Measurements from ENCODE around the gene ITIH2. TPM values are rescaled to one million over a fixed set of nuclear protein-coding genes. Genes with fewer than 3 reads are reported as not detected.

Gene ITIH2
- total RNA-seq, 2 experiments from 2014 or later, result not detected

- CTCF ChIA-PET (ENCODE audit: unreplicated experiment), result no interaction called here
- BruUV-seq (replicated peaks), result no TSS peak
These were observed 64.1 kb downstream of the ITIH2 start for GRCh38 chr10:7767209-7767608.

DNA sequence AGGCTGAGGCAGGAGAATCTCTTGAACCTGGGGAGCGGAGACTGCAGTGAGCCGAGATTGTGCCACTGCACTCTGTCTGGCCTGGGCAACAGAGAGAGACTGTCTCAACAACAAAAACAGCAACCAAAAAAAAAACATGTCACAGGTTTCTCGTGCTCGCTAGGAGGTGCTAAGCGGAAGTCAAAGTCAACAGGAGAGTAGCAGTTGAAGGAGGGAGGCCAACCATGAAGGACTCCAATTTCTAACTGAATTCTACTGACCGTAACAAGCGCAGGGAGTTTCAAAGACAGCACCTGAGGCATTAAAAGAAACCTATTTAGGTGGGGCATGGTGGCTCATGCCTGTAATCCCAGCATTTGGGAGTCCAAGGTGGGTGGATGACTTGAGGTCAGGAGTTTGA, 65.3 kb downstream of the ITIH2 start:
- no peak overlapping the region for H3K4me3 ChIP-seq (ENCODE audit: low read depth, low read length, poor library complexity, severe bottlenecking)
- H3K4me1 ChIP-seq (ENCODE audit: insufficient read depth, low read length, poor library complexity, severe bottlenecking), result no peaks in the 10 kb centered on the region
- ChIA-PET POLR2A (no interaction called here), CTCF (ENCODE audit: unreplicated experiment) (no interaction called here)
- H2AFZ ChIP-seq (ENCODE audit: low read length), result no peak overlapping the region
- H3K27ac ChIP-seq (ENCODE audit: low read depth, low read length, poor library complexity, severe bottlenecking), result no peak overlapping the region
- no peaks in the 10 kb centered on the region for H3K9me3 ChIP-seq (ENCODE audit: low read length)
- H3K9me2 ChIP-seq (ENCODE audit: insufficient read depth, low read length), result no peaks in the 10 kb centered on the region
- no peaks in the 10 kb centered on the region for H3K79me2 ChIP-seq (ENCODE audit: insufficient read depth, low read depth, low read length)
- no peaks in the 10 kb centered on the region for H4K20me1 ChIP-seq (ENCODE audit: insufficient read depth, low read length)
- H3K36me3 ChIP-seq (ENCODE audit: insufficient read depth, low read length), result peaks cover 87% of the 10 kb centered on the region
- TF ChIP-seq CTCF (conservative IDR thresholded peaks at IDR 0.05; ENCODE audit: low read length), result no peak
- TF ChIP-seq EZH2phosphoT487 (IDR thresholded peaks at IDR 0.05; ENCODE audit: borderline replicate concordance, low read depth, low read length), result no peak
- intact Hi-C loops (cut with micrococcal nuclease; ENCODE audit: unreplicated experiment), result no loop called here
- H3K4me2 ChIP-seq (ENCODE audit: low read length), result no peak overlapping the region
- no TSS peak for BruUV-seq (replicated peaks)
- no peak for DNase-seq (ENCODE audit: low spot score)

More at GRCh38 chr10:7767209-7767608, 64.1 kb downstream of the ITIH2 start:
- Histone ChIP-seq H3K79me2 (ENCODE audit: insufficient read depth, low read depth, low read length) (no peaks in the 10 kb centered on the region), H2AFZ (ENCODE audit: low read length) (no peak overlapping the region), H3K9me2 (ENCODE audit: insufficient read depth, low read length) (no peaks in the 10 kb centered on the region), H3K9me3 (ENCODE audit: low read length) (no peaks in the 10 kb centered on the region), H3K4me3 (ENCODE audit: low read depth, low read length, poor library complexity, severe bottlenecking) (no peak overlapping the region), H3K27ac (ENCODE audit: low read depth, low read length, poor library complexity, severe bottlenecking) (no peak overlapping the region), H3K4me2 (ENCODE audit: low read length) (no peak overlapping the region), H4K20me1 (ENCODE audit: insufficient read depth, low read length) (no peaks in the 10 kb centered on the region), H3K4me1 (ENCODE audit: insufficient read depth, low read length, poor library complexity, severe bottlenecking) (no peaks in the 10 kb centered on the region), H3K36me3 (ENCODE audit: insufficient read depth, low read length) (peaks cover 88% of the 10 kb centered on the region)
- DNase-seq (ENCODE audit: low spot score), result no peak
- intact Hi-C loops (cut with micrococcal nuclease; ENCODE audit: unreplicated experiment), result no loop called here
- no peak for TF ChIP-seq EZH2phosphoT487 (IDR thresholded peaks at IDR 0.05; ENCODE audit: borderline replicate concordance, low read depth, low read length)
- TF ChIP-seq CTCF (conservative IDR thresholded peaks at IDR 0.05; ENCODE audit: low read length), result no peak
- POLR2A ChIA-PET, result interaction anchor here (0.6 kb wide), 1 partner anchor 643 kb away, joined by 3 read pairs; no protein-coding TSS in a partner anchor

- peaks cover 4% of the 10 kb centered on the region for H3K4me1 ChIP-seq (ENCODE audit: insufficient read depth, low read length, poor library complexity, severe bottlenecking)
- CTCF ChIA-PET (ENCODE audit: unreplicated experiment), result no interaction called here
- no peaks in the 10 kb centered on the region for H3K79me2 ChIP-seq (ENCODE audit: insufficient read depth, low read depth, low read length)
- intact Hi-C loops (cut with micrococcal nuclease; ENCODE audit: unreplicated experiment), result no loop called here
- no peak overlapping the region for H2AFZ ChIP-seq (ENCODE audit: low read length)
- no TSS peak for BruUV-seq (replicated peaks)
- H3K36me3 ChIP-seq (ENCODE audit: insufficient read depth, low read length), result peaks cover 88% of the 10 kb centered on the region
- H3K9me3 ChIP-seq (ENCODE audit: low read length), result no peaks in the 10 kb centered on the region
- H4K20me1 ChIP-seq (ENCODE audit: insufficient read depth, low read length), result no peaks in the 10 kb centered on the region
- TF ChIP-seq EZH2phosphoT487 (IDR thresholded peaks at IDR 0.05; ENCODE audit: borderline replicate concordance, low read depth, low read length) (no peak), CTCF (conservative IDR thresholded peaks at IDR 0.05; ENCODE audit: low read length) (no peak)
- no peaks in the 10 kb centered on the region for H3K9me2 ChIP-seq (ENCODE audit: insufficient read depth, low read length)
- POLR2A ChIA-PET, result interaction anchor here (1.1 kb wide), 1 partner anchor 10 kb away, joined by 5 read pairs; no protein-coding TSS in a partner anchor
- peak; percentile 21 for DNase-seq (ENCODE audit: low spot score)
- no peak overlapping the region for H3K4me2 ChIP-seq (ENCODE audit: low read length)
- no peak overlapping the region for H3K4me3 ChIP-seq (ENCODE audit: low read depth, low read length, poor library complexity, severe bottlenecking)
- H3K27ac ChIP-seq (ENCODE audit: low read depth, low read length, poor library complexity, severe bottlenecking), result no peak overlapping the region
These were observed 71.0 kb downstream of the ITIH2 start for GRCh38 chr10:7773845-7774801.

Data from OCI-LY7 (cell line).